Activated T-cell treated with anti-CD3 and anti-CD28 coated beads for 4 hours (primary cell): ENCODE results near the gene POLA2.
"Not testable (repeated sequence)": the region's sequence is repeated elsewhere in the genome, so short reads cannot be mapped to it uniquely, and the experiment has no call there.

Experiments used
- DNase-seq: peaks from one replicate; pipeline ENCODE4 v3.0.0-alpha.2; 2020

The POLA2 gene

GRCh38 chr11:65242389-65242788 lies 19.4 kb upstream of the POLA2 start:
- DNase-seq = no peak

GRCh38 chr11:65243797-65244196 lies 18.0 kb upstream of the POLA2 start:
- DNase-seq = no peak

DNA sequence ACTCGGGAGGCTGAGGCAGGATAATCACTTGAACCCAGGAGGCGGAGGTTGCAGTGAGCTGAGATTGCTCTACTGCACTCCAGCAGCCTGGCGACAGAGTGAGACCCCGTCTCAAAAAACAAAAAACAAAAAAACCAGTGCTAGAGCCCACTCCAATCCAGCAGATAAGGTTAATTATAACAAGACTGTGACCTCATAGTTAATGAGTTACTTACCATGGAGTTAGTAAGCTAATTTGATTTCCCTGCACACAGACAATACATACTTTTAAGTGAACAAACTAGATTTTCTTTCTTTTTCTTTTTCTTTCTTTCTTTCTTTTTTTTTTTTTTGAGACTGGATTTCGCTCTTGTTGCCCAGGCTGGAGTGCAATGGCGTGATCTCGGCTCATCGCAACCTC lies 16.7 kb upstream of the POLA2 start:
- not testable (repeated sequence) for DNase-seq

DNA sequence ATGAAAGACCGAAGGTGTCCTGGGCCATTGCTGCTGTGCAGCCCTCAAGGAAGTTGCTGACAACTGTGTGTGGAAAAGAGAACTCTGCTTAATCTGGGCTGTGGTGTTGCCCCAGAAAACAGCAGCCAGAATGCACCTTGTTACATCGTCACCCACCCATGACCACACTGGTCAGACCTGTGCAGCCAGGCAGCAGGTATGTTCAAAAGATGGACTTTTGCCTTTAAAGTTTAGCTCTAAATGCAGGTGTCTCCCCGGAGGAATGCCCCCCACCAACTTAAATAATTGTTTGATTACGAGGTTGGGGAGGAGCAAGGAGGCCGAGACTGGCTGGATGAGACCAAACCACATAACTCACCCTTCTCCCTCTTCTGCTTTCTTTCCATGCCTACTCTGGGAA lies 15.3 kb upstream of the POLA2 start:
- no peak for DNase-seq

- DNase-seq = not testable (repeated sequence)
Measured at GRCh38 chr11:65248184-65248710, 13.5 kb upstream of the POLA2 start.

DNA sequence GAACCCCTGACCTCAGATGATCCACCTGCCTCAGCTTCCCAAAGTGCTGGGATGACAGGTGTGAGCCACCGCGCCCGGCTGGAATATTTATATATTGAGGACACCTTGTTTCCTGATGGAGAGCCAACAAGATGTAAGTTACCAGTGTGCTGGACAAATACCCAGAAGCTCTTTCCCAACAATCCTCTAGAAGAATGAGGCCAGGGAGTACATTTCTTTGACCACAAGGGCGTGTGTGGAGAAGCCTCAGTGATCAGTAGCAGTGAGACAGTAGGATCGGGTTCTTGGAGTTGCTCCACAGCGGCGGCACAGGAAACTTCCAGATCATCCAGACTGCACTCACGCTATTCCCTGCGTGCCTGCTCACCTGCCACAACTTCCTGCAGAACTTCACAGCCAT lies 10.3 kb upstream of the POLA2 start:
- no peak for DNase-seq

- DNase-seq = no peak
Measured at GRCh38 chr11:65254724-65255123, 7.0 kb upstream of the POLA2 start.

GRCh38 chr11:65258988-65259387 lies 2.8 kb upstream of the POLA2 start:
- DNase-seq = no peak

DNA sequence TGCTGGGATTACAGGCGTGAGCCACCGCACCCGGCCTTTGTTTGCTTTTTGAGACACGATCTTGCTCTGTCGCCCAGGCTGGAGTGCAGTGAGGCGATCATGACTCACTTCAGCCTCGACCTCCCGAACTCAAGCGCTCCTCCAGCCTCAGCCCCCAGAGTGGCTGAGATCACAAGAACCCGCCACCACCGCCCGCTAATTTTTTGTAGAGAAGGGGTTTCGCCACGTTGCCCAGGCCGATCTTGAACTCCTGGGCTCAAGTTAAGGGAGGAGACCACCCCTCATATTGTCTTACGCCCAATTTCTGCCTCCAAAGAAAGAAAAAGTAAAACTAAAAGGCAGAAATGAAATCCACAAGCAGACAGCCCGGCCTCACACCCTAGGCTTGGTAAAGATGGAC lies 1.5 kb upstream of the POLA2 start:
- DNase-seq = no peak

DNA sequence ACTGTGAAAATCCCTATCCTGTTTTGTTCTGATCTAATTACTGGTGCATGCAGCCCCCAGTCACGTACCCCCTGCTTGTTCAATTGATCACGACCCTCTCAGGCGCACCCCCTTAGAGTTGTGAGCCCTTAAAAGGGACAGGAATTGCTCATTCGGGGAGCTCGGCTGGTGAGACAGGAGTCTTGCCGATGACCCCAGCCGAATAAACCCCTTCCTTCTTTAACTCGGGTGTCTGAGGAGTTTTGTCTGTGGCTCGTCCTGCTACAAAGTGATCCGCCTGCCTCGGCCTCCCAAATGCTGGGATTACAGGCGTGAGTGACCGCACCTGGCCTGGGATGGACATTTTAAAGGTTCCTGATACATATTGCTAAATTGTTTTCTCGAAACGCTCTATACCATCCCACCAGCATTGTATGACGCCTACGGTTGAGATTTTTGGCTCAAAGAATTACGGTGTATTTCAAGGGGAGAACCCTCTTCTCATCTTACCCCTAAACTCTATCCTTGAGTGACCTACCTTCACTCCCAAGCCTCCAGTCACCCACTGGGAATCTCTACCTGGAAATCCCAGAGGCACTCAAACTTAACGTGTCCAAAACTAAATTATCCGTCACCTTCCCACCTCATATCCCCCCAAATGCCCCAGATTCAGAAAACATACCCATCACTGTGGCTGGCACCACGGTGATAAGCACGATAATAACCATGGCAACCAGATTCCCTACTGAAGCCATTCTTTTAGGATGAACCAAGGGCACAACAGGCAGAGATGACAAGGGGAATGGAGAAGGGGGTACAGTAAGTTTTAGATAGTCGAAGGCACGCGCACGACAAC lies 789 bp upstream of the POLA2 start:
- no peak for DNase-seq

DNA sequence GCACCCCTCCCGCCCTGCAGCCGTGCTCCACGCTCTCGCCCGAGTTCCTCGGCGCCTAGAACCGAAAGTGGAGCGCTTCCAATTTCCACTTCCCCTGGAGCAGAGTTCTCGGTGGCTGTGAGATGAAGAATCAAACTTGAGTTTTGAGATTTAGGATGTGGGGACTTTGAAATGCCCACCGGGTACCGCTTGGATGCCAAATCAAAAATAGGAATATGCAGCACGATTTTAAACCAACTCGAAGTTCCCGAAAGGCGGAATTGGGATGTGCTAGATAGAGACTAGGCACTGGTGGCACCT lies 569 bp downstream of the POLA2 start:
- no peak for DNase-seq

DNA sequence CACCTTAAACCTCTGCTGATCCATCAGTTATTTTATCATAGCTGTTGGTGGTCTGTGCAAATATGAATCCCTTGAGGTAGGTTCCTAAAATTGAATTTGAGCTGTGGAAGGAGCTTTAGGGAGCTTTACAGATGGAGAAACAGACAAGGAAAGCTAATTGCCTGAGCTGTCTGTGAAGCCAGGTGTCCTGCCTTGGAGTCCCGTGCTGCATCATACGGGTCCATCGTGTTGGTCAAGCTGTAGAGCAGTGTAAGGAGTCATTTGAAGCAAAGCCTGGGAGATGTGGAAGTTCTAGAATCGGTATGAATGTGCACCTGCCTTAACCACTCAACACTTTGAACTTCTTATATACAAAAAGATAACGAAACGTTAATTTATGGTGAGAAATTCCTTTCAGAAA lies 1.0 kb downstream of the POLA2 start:
- DNase-seq = no peak

GRCh38 chr11:65264747-65265146 lies 3.0 kb downstream of the POLA2 start:
- DNase-seq = not testable (repeated sequence)

GRCh38 chr11:65266210-65266609 lies 4.4 kb downstream of the POLA2 start:
- DNase-seq = no peak

DNA sequence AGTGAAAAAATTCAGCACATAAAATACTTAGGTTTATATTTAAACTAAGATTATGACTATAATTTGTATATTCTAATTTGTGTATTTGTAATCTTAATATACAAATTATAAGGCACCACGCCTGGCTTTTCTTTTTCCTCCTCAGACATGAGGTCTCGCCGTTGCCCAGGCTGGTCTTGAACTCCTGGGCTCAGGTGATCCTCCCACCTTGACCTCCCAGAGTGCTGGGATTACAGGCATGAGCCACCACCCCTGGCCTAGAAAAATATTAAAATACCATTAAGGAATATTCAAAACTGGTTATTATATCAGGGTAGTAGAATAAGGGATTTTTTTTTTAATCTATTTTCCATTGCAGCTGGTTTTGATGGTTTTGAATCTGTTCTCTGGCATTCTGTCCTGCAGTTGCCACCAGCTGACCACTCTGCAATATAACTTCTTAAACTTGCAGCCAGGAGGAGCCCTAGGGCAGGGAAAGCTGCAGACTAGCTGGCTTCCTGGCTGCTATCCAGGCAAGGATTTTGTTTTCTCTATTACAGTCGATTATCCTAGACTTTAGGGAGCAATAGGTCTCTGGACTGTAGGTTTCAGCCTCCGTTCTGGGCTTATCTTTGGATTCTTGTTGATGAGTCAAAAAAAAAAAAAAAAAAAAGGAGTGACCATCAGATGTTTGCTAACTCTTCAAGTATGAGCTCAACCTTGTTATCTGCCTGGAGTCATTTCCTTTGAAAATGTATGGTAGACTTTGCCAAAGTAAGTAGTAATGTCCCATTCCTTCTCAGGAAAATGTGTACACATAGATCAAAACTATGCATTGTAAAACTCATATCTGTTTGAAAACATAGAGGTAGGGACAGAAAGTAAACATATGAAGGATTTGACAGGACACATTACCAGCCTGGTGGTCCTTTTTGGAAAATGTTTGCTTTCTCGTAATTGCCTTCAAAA lies 13.2 kb downstream of the POLA2 start:
- DNase-seq = peak; percentile 28

DNA sequence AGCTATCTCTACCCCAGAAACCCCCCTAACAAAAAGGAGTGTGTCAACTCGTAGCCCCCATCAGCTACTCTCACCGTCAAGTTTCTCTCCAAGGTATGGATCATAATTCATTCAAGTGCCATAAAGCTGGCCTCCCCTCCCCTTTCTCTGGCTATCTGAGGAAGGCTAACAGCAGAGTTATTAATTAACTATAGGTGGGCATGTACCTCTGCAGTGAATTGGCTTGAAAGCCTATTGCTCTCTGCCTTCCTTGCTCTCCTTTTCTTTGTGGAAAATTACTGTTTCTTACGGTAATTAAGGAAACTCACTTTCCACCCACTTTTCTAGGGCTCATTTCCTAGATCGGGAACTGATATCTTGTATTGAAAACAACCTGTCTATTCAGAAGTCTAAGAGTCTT lies 14.1 kb downstream of the POLA2 start:
- no peak for DNase-seq

DNA sequence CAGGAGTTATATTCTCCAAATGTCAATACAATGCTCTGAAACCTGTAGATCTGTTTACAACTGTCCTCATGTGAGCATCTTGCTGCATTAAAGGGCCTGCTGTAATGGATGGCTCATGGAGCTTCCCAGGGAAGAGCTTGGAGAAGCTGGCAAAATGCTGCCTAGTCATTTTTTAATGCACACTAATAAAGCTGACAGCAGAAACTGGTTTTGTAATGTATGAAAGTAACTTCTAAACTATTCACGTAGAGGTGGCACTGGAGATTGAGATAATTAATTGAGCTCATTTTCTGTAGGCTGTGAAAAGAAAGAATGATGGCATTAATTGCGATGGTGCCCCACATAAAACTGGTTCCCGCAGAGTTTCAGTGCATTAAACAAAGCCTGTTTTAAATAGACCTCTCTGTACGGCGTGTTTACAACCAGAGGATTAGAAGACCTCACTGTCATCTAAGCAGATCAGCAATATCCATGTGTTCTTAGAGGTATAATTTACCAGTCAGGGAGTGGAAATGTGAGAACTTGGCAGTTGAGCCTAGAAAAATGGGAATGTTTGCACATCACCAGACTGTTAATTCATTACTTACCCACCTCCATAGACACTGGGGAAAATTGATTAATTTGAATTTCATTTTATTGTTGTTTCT lies 16.0 kb downstream of the POLA2 start:
- no peak for DNase-seq

GRCh38 chr11:65278356-65278755 lies 16.6 kb downstream of the POLA2 start:
- DNase-seq = no peak

GRCh38 chr11:65279279-65279678 lies 17.5 kb downstream of the POLA2 start:
- DNase-seq = no peak

DNA sequence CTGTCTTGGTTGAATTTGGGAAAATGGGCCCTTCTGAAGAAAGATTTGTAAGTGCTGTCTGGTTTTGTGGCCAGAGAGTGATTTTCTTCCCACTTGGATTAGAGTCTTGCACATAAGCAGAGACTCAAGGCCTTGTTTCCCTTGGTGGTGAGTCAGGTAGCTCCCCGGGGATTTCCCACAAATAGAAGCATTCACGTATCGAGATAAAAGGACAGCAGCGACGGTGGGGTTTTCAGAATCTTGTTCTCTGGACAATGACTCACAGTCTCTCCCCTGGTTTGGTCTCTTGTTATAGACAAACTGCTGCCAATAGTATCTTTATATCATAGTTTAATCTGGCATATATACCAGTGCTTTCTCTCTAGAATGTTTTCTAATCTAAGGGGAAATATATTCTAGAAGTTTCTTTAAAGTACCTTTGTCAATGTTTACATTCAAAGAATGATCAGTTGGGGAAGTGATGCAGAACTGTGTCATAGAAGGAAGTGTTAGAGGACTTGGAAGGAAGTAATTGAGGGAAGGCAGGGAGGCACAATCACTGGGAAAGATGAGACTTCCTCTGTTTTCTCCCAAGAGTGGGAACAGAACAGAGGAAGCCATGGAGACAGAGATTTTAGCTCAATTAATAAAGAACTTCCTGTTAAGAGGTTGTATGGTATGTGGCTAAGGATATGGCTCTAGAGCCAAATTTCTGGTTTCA lies 18.1 kb downstream of the POLA2 start:
- peak; percentile 40 for DNase-seq

- DNase-seq = no peak
Measured at GRCh38 chr11:65280646-65281045, 18.9 kb downstream of the POLA2 start.

GRCh38 chr11:65286686-65287085 lies 24.9 kb downstream of the POLA2 start:
- no peak for DNase-seq

DNA sequence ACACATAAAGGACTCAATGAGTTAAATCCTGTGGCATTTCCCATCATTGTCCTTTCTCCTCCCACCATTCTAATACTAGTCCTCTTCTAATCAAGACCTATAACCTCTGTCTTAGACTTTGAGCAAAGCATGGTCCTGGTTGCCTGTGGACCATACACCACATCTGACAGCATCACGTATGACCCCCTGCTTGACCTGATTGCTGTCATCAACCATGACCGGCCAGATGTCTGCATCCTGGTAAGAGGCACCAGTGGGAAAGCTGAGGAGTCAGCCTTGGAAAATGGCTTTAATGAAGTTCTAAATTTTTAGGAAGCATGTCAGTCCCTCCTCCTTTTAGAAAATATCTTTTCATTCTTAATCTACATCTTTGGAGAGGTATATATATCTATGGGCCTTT lies 25.8 kb downstream of the POLA2 start:
- no peak for DNase-seq
